B cell (primary cell): ENCODE data around the gene ELMO1.

Experiments used
- EZH2 ChIP-seq: IDR thresholded peaks from 2 replicates; pipeline ENCODE4 v1.6.1; 2012; ENCODE audit warnings: borderline replicate concordance, low read depth, mild to moderate bottlenecking, moderate library complexity, low read length; ENCODE audit not compliant: insufficient read depth, poor library complexity, severe bottlenecking
- TF ChIP-seq, protein P1 (sequence below): fragments of 200-600 bp; IDR thresholded peaks from one replicate; pipeline ENCODE4 v1.8.0; 2022; ENCODE audit warnings: antibody characterized with exemption, mild to moderate bottlenecking

DNA sequence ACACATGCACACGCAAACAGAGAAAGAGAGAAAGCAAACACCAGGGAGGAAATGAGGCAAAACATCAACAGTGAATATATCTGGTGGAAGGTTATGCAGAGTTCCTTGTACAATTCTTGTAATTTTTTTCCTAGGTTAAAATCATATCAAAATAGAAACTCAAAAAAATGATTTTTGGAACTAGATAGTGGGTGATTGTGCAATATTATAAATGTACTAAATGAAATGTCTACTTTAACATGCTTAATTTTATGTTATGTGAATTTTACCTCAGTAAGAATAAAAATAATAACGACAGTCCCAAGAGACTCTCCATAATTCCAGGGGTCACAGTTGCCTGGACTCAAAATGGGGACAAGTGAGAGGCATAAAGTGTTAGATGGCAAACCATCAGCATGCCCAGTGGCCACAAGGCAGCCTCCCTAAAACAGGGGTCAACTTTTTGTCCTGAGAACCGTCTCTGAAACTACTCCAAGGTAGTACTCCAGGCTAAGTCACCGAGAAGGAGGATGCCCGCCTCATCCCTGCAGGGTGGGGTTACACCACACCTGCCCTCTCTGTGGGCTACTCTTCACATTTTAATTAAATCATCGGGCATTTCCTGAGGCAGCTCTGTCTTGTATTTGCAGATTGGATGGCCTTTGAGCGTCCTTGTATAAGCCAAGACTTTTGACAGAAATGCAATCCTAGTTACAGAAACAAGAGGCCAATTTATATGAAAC, 267.7 kb downstream of the ELMO1 start:
- TF ChIP-seq, protein P1, sequence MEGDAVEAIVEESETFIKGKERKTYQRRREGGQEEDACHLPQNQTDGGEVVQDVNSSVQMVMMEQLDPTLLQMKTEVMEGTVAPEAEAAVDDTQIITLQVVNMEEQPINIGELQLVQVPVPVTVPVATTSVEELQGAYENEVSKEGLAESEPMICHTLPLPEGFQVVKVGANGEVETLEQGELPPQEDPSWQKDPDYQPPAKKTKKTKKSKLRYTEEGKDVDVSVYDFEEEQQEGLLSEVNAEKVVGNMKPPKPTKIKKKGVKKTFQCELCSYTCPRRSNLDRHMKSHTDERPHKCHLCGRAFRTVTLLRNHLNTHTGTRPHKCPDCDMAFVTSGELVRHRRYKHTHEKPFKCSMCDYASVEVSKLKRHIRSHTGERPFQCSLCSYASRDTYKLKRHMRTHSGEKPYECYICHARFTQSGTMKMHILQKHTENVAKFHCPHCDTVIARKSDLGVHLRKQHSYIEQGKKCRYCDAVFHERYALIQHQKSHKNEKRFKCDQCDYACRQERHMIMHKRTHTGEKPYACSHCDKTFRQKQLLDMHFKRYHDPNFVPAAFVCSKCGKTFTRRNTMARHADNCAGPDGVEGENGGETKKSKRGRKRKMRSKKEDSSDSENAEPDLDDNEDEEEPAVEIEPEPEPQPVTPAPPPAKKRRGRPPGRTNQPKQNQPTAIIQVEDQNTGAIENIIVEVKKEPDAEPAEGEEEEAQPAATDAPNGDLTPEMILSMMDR: no peak
- TF ChIP-seq EZH2: no peak
